Left forelimb (tissue), 1 donor: ENCODE measurements around the gene SSC5D.

Experiments
- DNase-seq: peaks from one replicate; pipeline ENCODE4 v3.0.0-alpha.2; 2018; ENCODE audit warnings: low spot score

Gene SSC5D

GRCh38 chr19:55473225-55474012, 14.8 kb upstream of the SSC5D start:
- no peak for DNase-seq

- DNase-seq: no peak
These were observed 13.7 kb upstream of the SSC5D start for GRCh38 chr19:55474269-55475265.

- DNase-seq: peak; percentile 98
These were observed 12.0 kb upstream of the SSC5D start, which contains the start of gene ZNF628 for GRCh38 chr19:55476100-55476775. TSS of gene ZNF628 (plus strand) at chr19:55476617. CDS start at chr19:55479911, 3,294 bp downstream.

GRCh38 chr19:55477905-55478304, 10.3 kb upstream of the SSC5D start:
- no peak for DNase-seq

- no peak for DNase-seq
These were observed 9.9 kb upstream of the SSC5D start for GRCh38 chr19:55478364-55478763.

- no peak for DNase-seq
These were observed 9.2 kb upstream of the SSC5D start for GRCh38 chr19:55479045-55479444.

GRCh38 chr19:55479451-55480230, 8.6 kb upstream of the SSC5D start:
- no peak for DNase-seq

- no peak for DNase-seq
These were observed 7.0 kb upstream of the SSC5D start for GRCh38 chr19:55481148-55481793.

GRCh38 chr19:55481794-55482155, 6.5 kb upstream of the SSC5D start:
- DNase-seq: no peak

- no peak for DNase-seq
These were observed 5.9 kb upstream of the SSC5D start for GRCh38 chr19:55482156-55482961.

- DNase-seq: no peak
These were observed 5.1 kb upstream of the SSC5D start for GRCh38 chr19:55482967-55483705.

- DNase-seq: no peak
These were observed 4.3 kb upstream of the SSC5D start for GRCh38 chr19:55483706-55484592.

- DNase-seq: peak; percentile 91
These were observed 3.4 kb upstream of the SSC5D start, which contains the start of gene NAT14 for GRCh38 chr19:55484593-55485438. TSS of gene NAT14 (plus strand) at chr19:55485188. CDS start at chr19:55485709, 521 bp downstream.

GRCh38 chr19:55485439-55486011, 2.7 kb upstream of the SSC5D start:
- DNase-seq: no peak

GRCh38 chr19:55486043-55486970, 1.9 kb upstream of the SSC5D start:
- no peak for DNase-seq
